ENCODE data around the gene MDM2.
"Not testable (repeated sequence)": the region's sequence is repeated elsewhere in the genome, so short reads cannot be mapped to it uniquely, and the experiment has no call there.

The MDM2 gene

GRCh38 chr12:68806488-68807237 is 1.3 kb upstream of the MDM2 start:
- no peak for DNase-seq

DNA sequence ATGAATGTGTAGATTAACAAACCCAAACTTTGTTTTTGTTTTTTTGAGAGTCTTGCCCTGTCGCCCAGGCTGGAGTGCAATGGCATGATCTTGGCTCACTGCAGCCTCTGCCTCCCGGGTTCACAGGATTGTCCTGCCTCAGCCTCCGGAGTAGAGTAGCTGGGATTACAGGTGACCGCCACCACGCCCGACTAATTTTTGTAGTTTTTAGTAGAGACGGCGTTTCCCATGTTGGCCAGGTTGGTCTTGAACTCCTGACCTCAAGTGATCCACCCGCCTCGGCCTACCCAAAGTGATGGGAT is 752 bp upstream of the MDM2 start:
- not testable (repeated sequence) for DNase-seq

DNA sequence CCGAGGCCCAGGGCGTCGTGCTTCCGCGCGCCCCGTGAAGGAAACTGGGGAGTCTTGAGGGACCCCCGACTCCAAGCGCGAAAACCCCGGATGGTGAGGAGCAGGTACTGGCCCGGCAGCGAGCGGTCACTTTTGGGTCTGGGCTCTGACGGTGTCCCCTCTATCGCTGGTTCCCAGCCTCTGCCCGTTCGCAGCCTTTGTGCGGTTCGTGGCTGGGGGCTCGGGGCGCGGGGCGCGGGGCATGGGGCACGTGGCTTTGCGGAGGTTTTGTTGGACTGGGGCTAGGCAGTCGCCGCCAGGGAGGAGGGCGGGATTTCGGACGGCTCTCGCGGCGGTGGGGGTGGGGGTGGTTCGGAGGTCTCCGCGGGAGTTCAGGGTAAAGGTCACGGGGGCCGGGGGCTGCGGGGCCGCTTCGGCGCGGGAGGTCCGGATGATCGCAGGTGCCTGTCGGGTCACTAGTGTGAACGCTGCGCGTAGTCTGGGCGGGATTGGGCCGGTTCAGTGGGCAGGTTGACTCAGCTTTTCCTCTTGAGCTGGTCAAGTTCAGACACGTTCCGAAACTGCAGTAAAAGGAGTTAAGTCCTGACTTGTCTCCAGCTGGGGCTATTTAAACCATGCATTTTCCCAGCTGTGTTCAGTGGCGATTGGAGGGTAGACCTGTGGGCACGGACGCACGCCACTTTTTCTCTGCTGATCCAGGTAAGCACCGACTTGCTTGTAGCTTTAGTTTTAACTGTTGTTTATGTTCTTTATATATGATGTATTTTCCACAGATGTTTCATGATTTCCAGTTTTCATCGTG is 612 bp downstream of the MDM2 start:
- DNase-seq: peak; percentile 29 to 56

GRCh38 chr12:68809190-68810026 is 1.4 kb downstream of the MDM2 start:
- DNase-seq: no peak

- DNase-seq: not testable (repeated sequence)
Observed at GRCh38 chr12:68810027-68810389, 2.0 kb downstream of the MDM2 start.

DNA sequence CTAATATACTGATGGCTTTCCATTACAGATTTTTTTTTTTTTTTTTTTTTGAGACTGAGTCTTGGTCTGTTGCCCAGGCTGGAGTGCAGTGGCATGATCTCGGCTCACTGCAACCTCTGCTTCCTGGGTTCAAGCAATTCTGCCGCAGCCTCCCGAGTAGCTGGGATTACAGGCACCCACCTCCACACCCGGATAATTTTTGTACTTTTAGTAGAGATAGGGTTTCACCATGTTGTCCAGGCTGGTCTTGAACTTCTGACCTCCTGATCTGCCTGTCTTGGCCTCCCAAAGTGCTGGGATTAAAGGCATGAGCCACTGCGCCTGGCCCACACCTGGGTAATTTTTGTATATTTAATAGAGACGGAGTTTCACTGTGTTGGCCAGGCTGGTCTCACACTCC is 3.6 kb downstream of the MDM2 start:
- DNase-seq: not testable (repeated sequence)

GRCh38 chr12:68812553-68813241 is 4.7 kb downstream of the MDM2 start:
- DNase-seq: no peak

GRCh38 chr12:68813242-68813593 is 5.2 kb downstream of the MDM2 start:
- DNase-seq: no peak

DNA sequence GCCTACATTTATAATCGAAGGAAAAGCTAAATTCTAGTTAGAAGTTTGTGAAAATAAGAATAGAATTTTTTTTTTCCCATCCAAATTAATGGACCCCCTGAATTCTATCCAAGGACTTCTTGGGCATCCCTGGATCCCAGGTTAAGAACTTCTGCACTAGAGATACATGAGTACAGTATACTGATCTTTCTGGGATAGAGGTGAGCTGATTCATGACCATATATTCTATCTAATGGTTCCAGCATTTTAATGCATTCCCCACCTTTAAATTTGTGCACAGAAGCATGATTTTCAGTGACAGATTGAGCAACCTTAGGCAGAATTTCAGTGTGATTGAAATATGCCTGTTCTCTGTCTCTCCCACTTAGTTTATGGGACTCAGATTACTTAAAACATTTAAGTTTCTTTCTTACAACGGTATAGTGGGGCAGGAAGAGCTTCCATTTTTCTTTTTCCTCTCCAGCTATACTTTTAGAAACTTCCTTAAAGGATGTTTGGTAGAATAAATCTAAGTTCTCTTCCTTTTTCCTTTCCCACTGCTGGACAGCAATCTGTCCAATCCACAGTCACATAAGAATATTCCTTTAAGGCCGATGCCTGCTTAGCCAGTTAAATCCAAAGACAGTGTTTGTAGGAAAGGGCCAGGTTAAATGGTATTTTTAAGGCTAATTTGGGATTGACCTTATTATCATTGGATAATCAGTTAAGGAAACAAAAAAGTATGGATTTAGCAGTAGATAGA is 6.7 kb downstream of the MDM2 start:
- no peak for DNase-seq

- no peak for DNase-seq
Observed at GRCh38 chr12:68815232-68815927, 7.4 kb downstream of the MDM2 start.

- DNase-seq: no peak
Observed at GRCh38 chr12:68815928-68816800, 8.2 kb downstream of the MDM2 start.

DNA sequence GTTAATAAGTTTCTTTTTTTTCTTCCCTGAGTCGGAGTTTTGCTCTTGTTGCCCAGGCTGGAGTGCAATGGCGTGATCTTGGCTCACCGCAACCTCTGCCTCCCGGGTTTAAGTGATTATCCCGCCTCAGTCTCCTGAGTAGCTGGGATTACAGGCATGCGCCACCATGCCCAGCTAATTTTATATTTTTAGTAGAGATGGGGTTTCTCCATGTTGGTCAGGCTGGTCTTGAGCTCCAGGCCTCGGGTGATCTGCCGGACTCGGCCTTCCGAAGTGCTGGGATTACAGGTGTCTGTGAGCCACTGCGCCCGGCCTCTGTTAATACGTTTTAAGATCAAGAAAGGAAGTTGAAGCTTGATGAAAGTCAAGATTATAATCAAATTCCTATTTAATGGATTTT is 11.5 kb downstream of the MDM2 start:
- not testable (repeated sequence) for DNase-seq

GRCh38 chr12:68821357-68822188 is 13.6 kb downstream of the MDM2 start:
- no peak for DNase-seq

- no peak for DNase-seq
Observed at GRCh38 chr12:68823696-68824095, 15.7 kb downstream of the MDM2 start.

- no peak for DNase-seq
Observed at GRCh38 chr12:68824131-68824530, 16.2 kb downstream of the MDM2 start.

DNA sequence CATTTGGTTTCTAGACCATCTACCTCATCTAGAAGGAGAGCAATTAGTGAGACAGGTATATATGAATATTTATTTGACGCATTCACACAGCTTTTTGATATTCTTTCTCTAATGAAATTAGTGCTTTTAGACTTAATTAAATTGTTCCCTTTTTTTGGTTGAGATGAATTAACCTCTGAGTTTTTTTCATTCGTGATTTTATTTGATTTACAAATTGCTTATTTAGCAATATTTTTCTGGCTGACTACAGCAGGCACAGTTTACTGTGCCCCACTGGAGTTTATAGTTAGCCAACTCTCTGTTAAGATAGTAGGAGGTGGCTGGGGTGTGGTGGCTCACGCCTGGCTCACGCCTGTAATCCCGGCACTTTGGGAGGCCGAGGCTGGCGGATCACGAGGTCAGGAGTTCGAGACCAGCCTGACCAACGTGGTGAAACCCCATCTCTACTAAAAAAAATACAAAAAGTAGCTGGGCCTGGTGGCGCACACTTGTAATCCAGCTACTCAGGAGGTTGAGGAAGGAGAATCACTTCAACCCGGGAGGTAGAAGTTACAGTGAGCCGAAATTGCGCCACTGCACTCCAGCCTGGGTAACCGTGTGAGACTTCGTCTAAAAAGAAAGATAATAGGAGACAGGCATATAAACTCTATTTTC is 16.7 kb downstream of the MDM2 start:
- DNase-seq: no peak

DNA sequence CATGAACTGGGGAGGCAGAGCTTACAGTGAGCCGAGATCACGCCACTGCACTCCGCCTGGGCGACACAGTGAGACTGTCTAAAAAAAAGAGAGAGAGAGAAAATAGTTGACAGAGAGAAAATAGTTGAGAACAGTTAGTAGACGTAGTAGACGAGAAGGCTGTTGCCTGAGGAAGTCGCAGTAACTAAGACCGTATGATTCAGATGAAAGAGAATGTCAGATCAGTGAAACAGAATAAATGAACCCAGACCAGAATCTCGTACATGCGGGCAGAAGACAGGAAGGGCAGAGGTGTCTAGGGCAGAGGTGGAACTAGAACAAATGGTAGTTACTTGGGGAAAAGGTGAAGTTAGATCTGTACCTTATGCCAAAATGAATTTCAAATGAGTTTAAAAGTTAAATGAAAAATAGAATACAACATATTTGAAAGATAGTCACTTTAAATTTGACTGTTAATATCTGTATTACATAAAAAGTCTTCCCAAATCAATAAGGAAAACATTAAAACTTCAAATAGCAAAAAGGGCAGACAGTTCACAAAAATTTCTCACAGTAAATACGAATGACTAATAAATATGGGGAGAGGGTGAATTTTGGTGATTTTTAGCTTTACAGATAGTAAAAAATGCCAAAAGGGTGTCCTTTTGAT is 17.7 kb downstream of the MDM2 start:
- DNase-seq: no peak

DNA sequence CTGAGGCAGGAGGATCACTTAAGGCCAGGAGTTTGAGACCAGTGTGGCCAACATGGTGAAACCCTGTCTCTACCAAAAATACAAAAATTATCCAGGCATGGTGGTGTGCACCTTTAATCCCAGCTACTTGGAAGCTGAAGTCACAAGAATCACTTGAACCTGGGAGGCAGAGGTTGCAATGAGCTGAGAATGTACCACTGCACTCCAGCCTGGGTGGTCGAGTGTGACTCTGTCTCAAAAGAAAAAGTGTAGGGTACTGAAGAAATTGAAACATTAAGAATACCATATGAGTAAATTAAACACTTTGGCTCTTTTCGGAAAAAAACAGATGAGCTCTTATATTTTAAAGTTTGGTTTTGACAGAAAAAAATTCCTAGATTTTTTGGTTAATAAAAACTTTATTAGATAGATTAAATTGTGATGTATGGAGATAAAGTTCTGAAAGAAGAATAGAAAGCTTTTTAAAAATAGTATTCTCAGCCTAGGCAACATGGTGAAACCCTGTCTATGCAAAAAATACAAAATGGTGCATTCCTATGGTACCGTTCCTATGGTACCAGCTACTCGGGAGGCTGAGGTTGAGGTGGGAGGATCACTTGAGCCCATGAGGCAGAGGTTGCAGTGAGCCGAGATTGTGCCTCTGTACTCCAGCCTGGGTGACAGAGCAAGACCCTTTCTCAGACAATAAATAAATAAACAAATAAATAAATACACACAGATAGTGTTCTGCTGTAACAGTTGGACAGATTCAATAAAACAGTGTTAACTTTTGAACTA is 20.1 kb downstream of the MDM2 start:
- DNase-seq: no peak
